Neural cell (in vitro differentiated cells): Measurements from ENCODE around the gene IFIT2. TPM values are rescaled to one million over a fixed set of nuclear protein-coding genes. Genes with fewer than 3 reads are reported as not detected.

Experiments
- H2AFZ ChIP-seq: fragments of 200-600, 300-800 bp; sonication (generic), shearing (Covaris generic); 2 replicates; pipeline ENCODE4 v1.6.0; 2014; ENCODE audit warnings: low read depth, mild to moderate bottlenecking, antibody characterized with exemption, low read length, moderate library complexity
- H3F3A ChIP-seq: fragments of 200-600 bp; shearing (Covaris generic); 2 replicates; pipeline ENCODE4 v1.6.1; 2016; ENCODE audit warnings: mild to moderate bottlenecking, moderate library complexity, mixed read lengths, antibody characterized with exemption, low read length; ENCODE audit not compliant: insufficient read depth, poor library complexity, severe bottlenecking
- H3K27ac ChIP-seq: fragments of 200-600, 300-800 bp; sonication (generic), shearing (Covaris generic); 2 replicates; pipeline ENCODE4 v1.5.1; 2014; ENCODE audit warnings: mild to moderate bottlenecking, low read length, moderate library complexity
- H3K27me3 ChIP-seq: fragments of 300-800, 200-600 bp; sonication (generic), shearing (Covaris generic); 2 replicates; pipeline ENCODE4 v1.6.0; 2014; ENCODE audit warnings: mild to moderate bottlenecking, low read depth, low read length, moderate library complexity; ENCODE audit not compliant: insufficient read depth
- H3K36me3 ChIP-seq: fragments of 300-800, 200-600 bp; sonication (generic), shearing (Covaris generic); 2 replicates; pipeline ENCODE4 v1.5.1; 2014; ENCODE audit warnings: mild to moderate bottlenecking, antibody characterized with exemption, low read length, moderate library complexity; ENCODE audit not compliant: insufficient read depth
- H3K4me2 ChIP-seq: fragments of 300-800, 200-600 bp; sonication (generic), shearing (Covaris generic); 2 replicates; pipeline ENCODE4 v1.6.0; 2014; ENCODE audit warnings: mild to moderate bottlenecking, low read length
- H3K4me3 ChIP-seq: fragments of 300-800, 200-600 bp; sonication (generic), shearing (Covaris generic); 2 replicates; pipeline ENCODE4 v1.5.1; 2014; ENCODE audit warnings: mild to moderate bottlenecking, low read length, moderate library complexity
- H3K79me2 ChIP-seq: fragments of 200-600 bp; shearing (Covaris generic); replicated peaks from 2 replicates; pipeline ENCODE4 v1.6.0; 2014; ENCODE audit warnings: mild to moderate bottlenecking, low read length, moderate library complexity; ENCODE audit not compliant: insufficient read depth
- H3K9ac ChIP-seq: fragments of 300-800, 200-600 bp; sonication (generic), shearing (Covaris generic); 2 replicates; pipeline ENCODE4 v1.6.1; 2016; ENCODE audit warnings: mild to moderate bottlenecking, low read length, mixed read lengths
- H3K9me2 ChIP-seq: fragments of 200-600 bp; shearing (Covaris generic); 2 replicates; pipeline ENCODE4 v1.6.1; 2016; ENCODE audit warnings: mild to moderate bottlenecking, low read length, mixed read lengths; ENCODE audit not compliant: insufficient read depth
- H3K9me3 ChIP-seq: fragments of 200-600, 300-800 bp; sonication (generic), shearing (Covaris generic); 2 replicates; pipeline ENCODE4 v1.6.1; 2016; ENCODE audit warnings: mild to moderate bottlenecking, mixed run types, low read length, moderate library complexity, mixed read lengths
- H4K20me1 ChIP-seq: fragments of 200-600 bp; shearing (Covaris generic); 2 replicates; pipeline ENCODE4 v1.6.1; 2016; ENCODE audit warnings: mild to moderate bottlenecking, mixed run types; ENCODE audit not compliant: insufficient read depth
- CTCF ChIP-seq: fragments of 450-650 bp; IDR thresholded peaks from 2 replicates; pipeline ENCODE4 v1.5.1; 2014; ENCODE audit warnings: antibody characterized with exemption, mild to moderate bottlenecking, moderate library complexity; ENCODE audit not compliant: poor library complexity, severe bottlenecking
- EP300 ChIP-seq: fragments of 450-650 bp; conservative IDR thresholded peaks from 2 replicates; pipeline ENCODE4 v1.6.1; 2014; ENCODE audit warnings: antibody characterized with exemption, mild to moderate bottlenecking, moderate library complexity; ENCODE audit not compliant: poor library complexity, severe bottlenecking
- EZH2 ChIP-seq: fragments of 200-600, 300-800 bp; shearing (Covaris generic), sonication (generic); IDR thresholded peaks from 2 replicates; pipeline ENCODE4 v1.6.1; 2014; ENCODE audit warnings: antibody characterized with exemption, low read length, borderline replicate concordance, mild to moderate bottlenecking; ENCODE audit not compliant: insufficient read depth, poor library complexity, severe bottlenecking
- MXI1 ChIP-seq: fragments of 450-650 bp; conservative IDR thresholded peaks from 2 replicates; pipeline ENCODE4 v1.6.1; 2014; ENCODE audit warnings: antibody characterized with exemption, mild to moderate bottlenecking; ENCODE audit not compliant: poor library complexity, severe bottlenecking
- POLR2AphosphoS5 ChIP-seq: IDR thresholded peaks from 2 replicates; pipeline ENCODE4 v1.6.1; 2012
- RAD21 ChIP-seq: fragments of 450-650 bp; conservative IDR thresholded peaks from 2 replicates; pipeline ENCODE4 v1.6.1; 2014; ENCODE audit warnings: antibody characterized with exemption, mild to moderate bottlenecking, moderate library complexity
- REST ChIP-seq: IDR thresholded peaks from 2 replicates; pipeline ENCODE4 v1.6.1; 2012; ENCODE audit warnings: borderline replicate concordance
- SMC3 ChIP-seq: fragments of 450-650 bp; conservative IDR thresholded peaks from 2 replicates; pipeline ENCODE4 v1.6.1; 2014; ENCODE audit warnings: antibody characterized with exemption, mild to moderate bottlenecking, moderate library complexity; ENCODE audit not compliant: poor library complexity
- TAF1 ChIP-seq: IDR thresholded peaks from 2 replicates; pipeline ENCODE4 v1.6.1; 2012; ENCODE audit warnings: low read depth
- polyA plus RNA-seq: library from polyadenylated mRNA; depleted of rRNA; stranded (reverse); fragments of >200 nt; gene quantifications from 2 replicates; pipeline ENCODE4 v1.2.3, GENCODE V29; 2014

The IFIT2 gene
- polyA plus RNA-seq, 1 donor from 2014 or later: 0.26 TPM

GRCh38 chr10:89335226-89335625 is 33.4 kb downstream of the IFIT2 start:
- H3F3A ChIP-seq: no peaks in the 10 kb centered on the region
- no peak overlapping the region for H3K27ac ChIP-seq
- H3K36me3 ChIP-seq: no peaks in the 10 kb centered on the region
- H3K9ac ChIP-seq: no peak overlapping the region
- no peak overlapping the region for H3K4me2 ChIP-seq
- TF ChIP-seq RAD21 (no peak), MXI1 (no peak), REST (no peak)
- no peaks in the 10 kb centered on the region for H3K79me2 ChIP-seq
- H3K4me3 ChIP-seq: no peak overlapping the region
- no peak overlapping the region for H2AFZ ChIP-seq
- no peaks in the 10 kb centered on the region for H3K9me3 ChIP-seq
- H4K20me1 ChIP-seq: no peaks in the 10 kb centered on the region
- H3K27me3 ChIP-seq: no peaks in the 10 kb centered on the region
- H3K9me2 ChIP-seq: no peaks in the 10 kb centered on the region

GRCh38 chr10:89336241-89336640 is 34.4 kb downstream of the IFIT2 start:
- no peak overlapping the region for H3K4me2 ChIP-seq
- H4K20me1 ChIP-seq: no peaks in the 10 kb centered on the region
- H3K4me3 ChIP-seq: no peak overlapping the region
- H2AFZ ChIP-seq: no peak overlapping the region
- H3F3A ChIP-seq: no peaks in the 10 kb centered on the region
- H3K9me3 ChIP-seq: no peaks in the 10 kb centered on the region
- H3K36me3 ChIP-seq: no peaks in the 10 kb centered on the region
- H3K9ac ChIP-seq: no peak overlapping the region
- H3K27me3 ChIP-seq: no peaks in the 10 kb centered on the region
- H3K9me2 ChIP-seq: no peaks in the 10 kb centered on the region
- no peak overlapping the region for H3K27ac ChIP-seq
- H3K79me2 ChIP-seq: no peaks in the 10 kb centered on the region
- TF ChIP-seq MXI1 (no peak), REST (no peak), EZH2 (no peak), SMC3 (no peak), TAF1 (no peak), CTCF (no peak), POLR2AphosphoS5 (no peak), RAD21 (no peak), EP300 (no peak)
